ENCODE results near the gene IL6. TPM values are rescaled to one million over a fixed set of nuclear protein-coding genes. Genes with fewer than 3 reads are reported as not detected.

Gene IL6
- total and polyA plus RNA-seq, 9 of the 15 experiments (the other 6 are each of a cell fraction or from before 2014, with no cell fraction given) = 0.76 to 2.9 (median 1.5) TPM

DNA sequence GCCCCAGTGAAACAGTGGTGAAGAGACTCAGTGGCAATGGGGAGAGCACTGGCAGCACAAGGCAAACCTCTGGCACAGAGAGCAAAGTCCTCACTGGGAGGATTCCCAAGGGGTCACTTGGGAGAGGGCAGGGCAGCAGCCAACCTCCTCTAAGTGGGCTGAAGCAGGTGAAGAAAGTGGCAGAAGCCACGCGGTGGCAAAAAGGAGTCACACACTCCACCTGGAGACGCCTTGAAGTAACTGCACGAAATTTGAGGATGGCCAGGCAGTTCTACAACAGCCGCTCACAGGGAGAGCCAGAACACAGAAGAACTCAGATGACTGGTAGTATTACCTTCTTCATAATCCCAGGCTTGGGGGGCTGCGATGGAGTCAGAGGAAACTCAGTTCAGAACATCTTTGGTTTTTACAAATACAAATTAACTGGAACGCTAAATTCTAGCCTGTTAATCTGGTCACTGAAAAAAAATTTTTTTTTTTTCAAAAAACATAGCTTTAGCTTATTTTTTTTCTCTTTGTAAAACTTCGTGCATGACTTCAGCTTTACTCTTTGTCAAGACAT lies 574 bp upstream of the IL6 start (continued):
- TF ChIP-seq, protein P1, sequence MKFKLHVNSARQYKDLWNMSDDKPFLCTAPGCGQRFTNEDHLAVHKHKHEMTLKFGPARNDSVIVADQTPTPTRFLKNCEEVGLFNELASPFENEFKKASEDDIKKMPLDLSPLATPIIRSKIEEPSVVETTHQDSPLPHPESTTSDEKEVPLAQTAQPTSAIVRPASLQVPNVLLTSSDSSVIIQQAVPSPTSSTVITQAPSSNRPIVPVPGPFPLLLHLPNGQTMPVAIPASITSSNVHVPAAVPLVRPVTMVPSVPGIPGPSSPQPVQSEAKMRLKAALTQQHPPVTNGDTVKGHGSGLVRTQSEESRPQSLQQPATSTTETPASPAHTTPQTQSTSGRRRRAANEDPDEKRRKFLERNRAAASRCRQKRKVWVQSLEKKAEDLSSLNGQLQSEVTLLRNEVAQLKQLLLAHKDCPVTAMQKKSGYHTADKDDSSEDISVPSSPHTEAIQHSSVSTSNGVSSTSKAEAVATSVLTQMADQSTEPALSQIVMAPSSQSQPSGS (CRISPR knock-in tag; IDR thresholded peaks at IDR 0.05) = no peak
- TF ChIP-seq TEAD1 (CRISPR knock-in tag; IDR thresholded peaks at IDR 0.05) (peak in 1 of 2 experiments; percentile 60; a peak in 1 of 4 replicates), HDAC2 (IDR thresholded peaks at IDR 0.05) (no peak), NFIX (CRISPR knock-in tag; IDR thresholded peaks at IDR 0.05; ENCODE audit: low read depth) (no peak), HNRNPL (IDR thresholded peaks at IDR 0.05; ENCODE audit: low read depth, low read length) (no peak), RAD21 (CRISPR knock-in tag; conservative IDR thresholded peaks at IDR 0.05 in 1 of 2, IDR thresholded peaks at IDR 0.05 in 1 of 2) (peak; percentile 79 to 92), RBM22 (IDR thresholded peaks at IDR 0.05; ENCODE audit: low read depth, low read length, poor library complexity, severe bottlenecking) (no peak), CAMTA2 (CRISPR knock-in tag; conservative IDR thresholded peaks at IDR 0.05) (no peak), HMGN3 (IDR thresholded peaks at IDR 0.05; ENCODE audit: borderline replicate concordance, extremely low read depth, insufficient read length, low read depth, low read length) (no peak), POLR2H (tag; IDR thresholded peaks at IDR 0.05; ENCODE audit: low read depth) (peak; percentile 51; the same call in 1 of the 2 replicates), SOX6 (IDR thresholded peaks at IDR 0.05) (0 out of 2 replicates have a peak, but pooled peaks have one; percentile 19), RBM34 (IDR thresholded peaks at IDR 0.05; ENCODE audit: borderline replicate concordance, insufficient read depth, low read length) (no peak), GTF2E2 (tag; IDR thresholded peaks at IDR 0.05) (0 out of 2 replicates have a peak, but pooled peaks have one; percentile 27), ARNT (IDR thresholded peaks at IDR 0.05) (0 out of 4 replicates have a peak, but pooled peaks of 1 of the 2 experiments have one; percentile 35), ARID2 (IDR thresholded peaks at IDR 0.05) (0 out of 2 replicates have a peak, but pooled peaks have one; percentile 40), TCF3 (CRISPR knock-in tag; IDR thresholded peaks at IDR 0.05) (0 out of 2 replicates have a peak, but pooled peaks have one; percentile 10)
- TF ChIP-seq, protein P2, sequence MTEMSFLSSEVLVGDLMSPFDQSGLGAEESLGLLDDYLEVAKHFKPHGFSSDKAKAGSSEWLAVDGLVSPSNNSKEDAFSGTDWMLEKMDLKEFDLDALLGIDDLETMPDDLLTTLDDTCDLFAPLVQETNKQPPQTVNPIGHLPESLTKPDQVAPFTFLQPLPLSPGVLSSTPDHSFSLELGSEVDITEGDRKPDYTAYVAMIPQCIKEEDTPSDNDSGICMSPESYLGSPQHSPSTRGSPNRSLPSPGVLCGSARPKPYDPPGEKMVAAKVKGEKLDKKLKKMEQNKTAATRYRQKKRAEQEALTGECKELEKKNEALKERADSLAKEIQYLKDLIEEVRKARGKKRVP (CRISPR knock-in tag; IDR thresholded peaks at IDR 0.05) = 0 out of 2 replicates have a peak, but pooled peaks have one; percentile 42
- TF ChIP-seq, protein P3, sequence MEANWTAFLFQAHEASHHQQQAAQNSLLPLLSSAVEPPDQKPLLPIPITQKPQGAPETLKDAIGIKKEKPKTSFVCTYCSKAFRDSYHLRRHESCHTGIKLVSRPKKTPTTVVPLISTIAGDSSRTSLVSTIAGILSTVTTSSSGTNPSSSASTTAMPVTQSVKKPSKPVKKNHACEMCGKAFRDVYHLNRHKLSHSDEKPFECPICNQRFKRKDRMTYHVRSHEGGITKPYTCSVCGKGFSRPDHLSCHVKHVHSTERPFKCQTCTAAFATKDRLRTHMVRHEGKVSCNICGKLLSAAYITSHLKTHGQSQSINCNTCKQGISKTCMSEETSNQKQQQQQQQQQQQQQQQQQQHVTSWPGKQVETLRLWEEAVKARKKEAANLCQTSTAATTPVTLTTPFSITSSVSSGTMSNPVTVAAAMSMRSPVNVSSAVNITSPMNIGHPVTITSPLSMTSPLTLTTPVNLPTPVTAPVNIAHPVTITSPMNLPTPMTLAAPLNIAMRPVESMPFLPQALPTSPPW (CRISPR knock-in tag; IDR thresholded peaks at IDR 0.05) = no peak
- TF ChIP-seq, protein P4, sequence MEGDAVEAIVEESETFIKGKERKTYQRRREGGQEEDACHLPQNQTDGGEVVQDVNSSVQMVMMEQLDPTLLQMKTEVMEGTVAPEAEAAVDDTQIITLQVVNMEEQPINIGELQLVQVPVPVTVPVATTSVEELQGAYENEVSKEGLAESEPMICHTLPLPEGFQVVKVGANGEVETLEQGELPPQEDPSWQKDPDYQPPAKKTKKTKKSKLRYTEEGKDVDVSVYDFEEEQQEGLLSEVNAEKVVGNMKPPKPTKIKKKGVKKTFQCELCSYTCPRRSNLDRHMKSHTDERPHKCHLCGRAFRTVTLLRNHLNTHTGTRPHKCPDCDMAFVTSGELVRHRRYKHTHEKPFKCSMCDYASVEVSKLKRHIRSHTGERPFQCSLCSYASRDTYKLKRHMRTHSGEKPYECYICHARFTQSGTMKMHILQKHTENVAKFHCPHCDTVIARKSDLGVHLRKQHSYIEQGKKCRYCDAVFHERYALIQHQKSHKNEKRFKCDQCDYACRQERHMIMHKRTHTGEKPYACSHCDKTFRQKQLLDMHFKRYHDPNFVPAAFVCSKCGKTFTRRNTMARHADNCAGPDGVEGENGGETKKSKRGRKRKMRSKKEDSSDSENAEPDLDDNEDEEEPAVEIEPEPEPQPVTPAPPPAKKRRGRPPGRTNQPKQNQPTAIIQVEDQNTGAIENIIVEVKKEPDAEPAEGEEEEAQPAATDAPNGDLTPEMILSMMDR (IDR thresholded peaks at IDR 0.05 in 2 of 3, conservative IDR thresholded peaks at IDR 0.05 in 1 of 3; ENCODE audit: insufficient read depth in 2 of 3, low read depth in 1 of 3, low read length in 3 of 3) = peak; percentile 78 to 87 (median 82)
- TF ChIP-seq, protein P5, sequence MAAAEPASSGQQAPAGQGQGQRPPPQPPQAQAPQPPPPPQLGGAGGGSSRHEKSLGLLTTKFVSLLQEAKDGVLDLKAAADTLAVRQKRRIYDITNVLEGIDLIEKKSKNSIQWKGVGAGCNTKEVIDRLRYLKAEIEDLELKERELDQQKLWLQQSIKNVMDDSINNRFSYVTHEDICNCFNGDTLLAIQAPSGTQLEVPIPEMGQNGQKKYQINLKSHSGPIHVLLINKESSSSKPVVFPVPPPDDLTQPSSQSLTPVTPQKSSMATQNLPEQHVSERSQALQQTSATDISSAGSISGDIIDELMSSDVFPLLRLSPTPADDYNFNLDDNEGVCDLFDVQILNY (CRISPR knock-in tag; IDR thresholded peaks at IDR 0.05) = 0 out of 2 replicates have a peak, but pooled peaks have one; percentile 44
